IPS-18a (cell line): ENCODE results near the gene TSPAN4.

ENCODE experiments used
- H3K27ac ChIP-seq: one replicate; pipeline ENCODE4 v1.5.1; 2013; ENCODE audit warnings: low read length
- H3K27me3 ChIP-seq: one replicate; pipeline ENCODE4 v1.6.1; 2013; ENCODE audit warnings: mild to moderate bottlenecking, low read length; ENCODE audit not compliant: control insufficient read depth, insufficient read depth
- H3K36me3 ChIP-seq: one replicate; pipeline ENCODE4 v1.6.1; 2013; ENCODE audit warnings: low read depth, low read length; ENCODE audit not compliant: control insufficient read depth
- H3K4me1 ChIP-seq: one replicate; pipeline ENCODE4 v1.6.1; 2013; ENCODE audit warnings: low read depth, low read length; ENCODE audit not compliant: control insufficient read depth
- H3K4me3 ChIP-seq: one replicate; pipeline ENCODE4 v1.5.1; 2013; ENCODE audit warnings: low read length
- H3K9ac ChIP-seq: one replicate; pipeline ENCODE4 v1.6.1; 2013; ENCODE audit warnings: mild to moderate bottlenecking, low read length, moderate library complexity
- H3K9me3 ChIP-seq: one replicate; pipeline ENCODE4 v1.6.1; 2013; ENCODE audit warnings: low read depth, low read length; ENCODE audit not compliant: control insufficient read depth

The TSPAN4 gene

GRCh38 chr11:820655-821511 is 21.8 kb upstream of the TSPAN4 start:
- peaks cover 14% of the 10 kb centered on the region for H3K27me3 ChIP-seq
- H3K9me3 ChIP-seq, result no peaks in the 10 kb centered on the region
- H3K4me1 ChIP-seq, result peaks cover 8% of the 10 kb centered on the region
- H3K36me3 ChIP-seq, result no peaks in the 10 kb centered on the region
- H3K4me3 ChIP-seq, result peak overlapping the region; percentile 62
- peak overlapping the region; percentile 39 for H3K9ac ChIP-seq
- H3K27ac ChIP-seq, result no peak overlapping the region

- H3K27me3 ChIP-seq, result peaks cover 23% of the 10 kb centered on the region
- no peak overlapping the region for H3K9ac ChIP-seq
- no peaks in the 10 kb centered on the region for H3K36me3 ChIP-seq
- peaks cover 8% of the 10 kb centered on the region for H3K4me1 ChIP-seq
- no peaks in the 10 kb centered on the region for H3K9me3 ChIP-seq
- H3K4me3 ChIP-seq, result no peak overlapping the region
- no peak overlapping the region for H3K27ac ChIP-seq
Measured at GRCh38 chr11:821512-822371, 20.9 kb upstream of the TSPAN4 start.

DNA sequence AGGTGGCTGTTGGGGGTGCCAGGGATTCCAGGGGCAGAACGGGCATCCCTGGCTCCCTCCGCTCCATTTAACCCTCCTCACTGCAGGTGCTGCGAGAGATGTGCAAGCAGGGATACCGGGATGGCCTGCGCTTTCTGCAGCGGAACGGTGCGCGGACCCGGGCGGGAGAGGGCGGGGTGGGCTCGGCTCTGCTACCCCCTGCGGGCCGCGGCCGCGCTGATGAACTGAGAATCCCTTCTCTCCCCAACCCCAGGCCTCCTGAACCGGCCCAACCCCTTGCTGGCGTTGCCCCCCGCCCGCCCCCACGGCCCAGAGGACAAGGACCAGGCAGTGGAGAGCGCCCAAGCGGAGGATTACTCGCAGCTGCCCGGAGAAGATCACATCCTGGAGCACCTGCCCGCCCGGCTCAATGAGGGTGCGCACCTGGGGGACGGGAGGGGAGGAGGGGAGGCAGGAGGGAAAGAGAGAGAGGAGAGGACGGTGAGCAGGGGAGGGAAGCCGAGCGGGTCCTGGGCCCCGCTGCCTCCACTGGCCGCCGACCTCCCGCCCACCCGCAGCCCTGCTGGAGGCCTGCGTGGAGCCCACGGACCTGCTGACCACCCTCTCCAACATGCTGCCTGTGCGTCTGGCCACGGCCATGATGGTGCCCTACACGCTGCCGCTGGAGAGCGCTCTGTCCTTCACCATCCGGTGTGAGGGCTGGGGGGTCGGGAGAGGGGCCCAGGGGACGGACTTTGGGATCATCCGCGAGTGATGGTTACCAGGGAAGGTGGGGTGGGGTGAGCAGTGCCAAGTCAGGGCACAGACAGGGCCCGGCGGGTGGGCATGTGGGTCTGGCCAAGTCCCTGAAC is 19.0 kb upstream of the TSPAN4 start:
- no peak overlapping the region for H3K4me3 ChIP-seq
- peaks cover 14% of the 10 kb centered on the region for H3K4me1 ChIP-seq
- H3K27me3 ChIP-seq, result peaks cover 42% of the 10 kb centered on the region
- H3K9ac ChIP-seq, result no peak overlapping the region
- no peaks in the 10 kb centered on the region for H3K9me3 ChIP-seq
- no peak overlapping the region for H3K27ac ChIP-seq
- H3K36me3 ChIP-seq, result no peaks in the 10 kb centered on the region

GRCh38 chr11:824292-824880 is 18.3 kb upstream of the TSPAN4 start:
- H3K9me3 ChIP-seq, result no peaks in the 10 kb centered on the region
- no peak overlapping the region for H3K9ac ChIP-seq
- H3K27ac ChIP-seq, result no peak overlapping the region
- H3K36me3 ChIP-seq, result no peaks in the 10 kb centered on the region
- H3K27me3 ChIP-seq, result peaks cover 49% of the 10 kb centered on the region
- no peak overlapping the region for H3K4me3 ChIP-seq
- peaks cover 17% of the 10 kb centered on the region for H3K4me1 ChIP-seq

- Histone ChIP-seq H3K36me3 (no peaks in the 10 kb centered on the region), H3K27ac (no peak overlapping the region), H3K9ac (no peak overlapping the region), H3K4me3 (no peak overlapping the region), H3K27me3 (peaks cover 55% of the 10 kb centered on the region), H3K9me3 (no peaks in the 10 kb centered on the region), H3K4me1 (peaks cover 22% of the 10 kb centered on the region)
Measured at GRCh38 chr11:824942-825341, 17.7 kb upstream of the TSPAN4 start.

- H3K4me1 ChIP-seq, result peaks cover 22% of the 10 kb centered on the region
- no peak overlapping the region for H3K4me3 ChIP-seq
- no peak overlapping the region for H3K27ac ChIP-seq
- peaks cover 55% of the 10 kb centered on the region for H3K27me3 ChIP-seq
- no peak overlapping the region for H3K9ac ChIP-seq
- no peaks in the 10 kb centered on the region for H3K36me3 ChIP-seq
- H3K9me3 ChIP-seq, result no peaks in the 10 kb centered on the region
Measured at GRCh38 chr11:825366-826226, 17.1 kb upstream of the TSPAN4 start.

DNA sequence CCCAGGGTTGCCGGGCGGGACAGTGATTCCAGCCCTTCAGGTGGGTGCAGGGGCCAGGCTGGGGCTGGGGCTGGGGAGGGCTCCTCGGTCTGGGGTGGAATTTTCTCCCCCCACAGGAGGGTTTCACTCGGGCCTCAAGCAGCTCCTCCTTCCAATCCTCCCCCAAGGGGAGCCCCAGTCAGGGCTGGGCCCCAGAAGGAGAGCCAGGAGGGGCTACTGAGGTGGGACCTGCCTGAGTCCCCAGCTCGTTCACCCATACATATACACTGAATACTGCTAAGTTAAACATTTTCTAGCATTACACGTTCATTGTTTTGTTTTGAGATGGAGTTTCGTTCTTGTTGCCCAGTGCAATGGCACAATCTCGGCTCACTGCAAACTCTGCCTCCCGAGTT is 16.4 kb upstream of the TSPAN4 start:
- Histone ChIP-seq H3K4me3 (no peak overlapping the region), H3K9me3 (no peaks in the 10 kb centered on the region), H3K4me1 (peaks cover 25% of the 10 kb centered on the region), H3K9ac (no peak overlapping the region), H3K36me3 (no peaks in the 10 kb centered on the region), H3K27ac (no peak overlapping the region), H3K27me3 (peaks cover 61% of the 10 kb centered on the region)

GRCh38 chr11:826836-827145 is 15.9 kb upstream of the TSPAN4 start:
- Histone ChIP-seq H3K27me3 (peaks cover 66% of the 10 kb centered on the region), H3K36me3 (no peaks in the 10 kb centered on the region), H3K27ac (no peak overlapping the region), H3K9ac (no peak overlapping the region), H3K9me3 (no peaks in the 10 kb centered on the region), H3K4me1 (peaks cover 31% of the 10 kb centered on the region), H3K4me3 (peak overlapping the region; percentile 46)

GRCh38 chr11:827146-827896 is 15.3 kb upstream of the TSPAN4 start:
- H3K9ac ChIP-seq, result peak overlapping the region; percentile 12
- H3K4me3 ChIP-seq, result peak overlapping the region; percentile 46
- peaks cover 72% of the 10 kb centered on the region for H3K27me3 ChIP-seq
- peaks cover 36% of the 10 kb centered on the region for H3K4me1 ChIP-seq
- H3K9me3 ChIP-seq, result no peaks in the 10 kb centered on the region
- no peaks in the 10 kb centered on the region for H3K36me3 ChIP-seq
- no peak overlapping the region for H3K27ac ChIP-seq

DNA sequence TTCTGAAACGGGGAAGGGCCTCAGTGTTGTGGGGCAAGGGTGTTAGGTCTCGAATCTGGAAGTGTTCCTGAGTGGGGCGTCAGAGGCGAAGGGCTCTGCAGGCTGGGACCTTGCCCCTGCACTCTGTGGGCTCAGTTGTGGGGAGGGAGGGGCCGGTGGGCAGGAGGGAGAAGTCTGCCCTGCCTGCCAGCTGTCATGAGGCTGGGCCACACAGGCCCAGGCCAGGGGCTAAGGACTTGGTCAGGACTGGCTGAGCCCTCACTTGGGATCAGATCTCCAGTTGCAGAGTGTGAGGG is 14.8 kb upstream of the TSPAN4 start, which contains the start of gene CRACR2B:
CRACR2B (plus strand) TSS at position 23 of the 296 bp plus-strand sequence. CDS start 689 bp downstream, outside the sequence.
- Histone ChIP-seq H3K4me3 (peak within 1 kb of the TSS; percentile 52), H3K9ac (peak within 1 kb of the TSS; percentile 12), H3K27ac (no peak within 1 kb of the TSS), H3K4me1 (peaks cover 37% of the 10 kb centered on the region), H3K27me3 (peaks cover 74% of the 10 kb centered on the region), H3K9me3 (no peaks in the 10 kb centered on the region), H3K36me3 (no peaks in the 10 kb centered on the region)
